HG03097 (cell line): Measurements from ENCODE around the gene SETDB1.
"Not testable (repeated sequence)": the region's sequence is repeated elsewhere in the genome, so short reads cannot be mapped to it uniquely, and the experiment has no call there.

ENCODE experiments used
- ATAC-seq: cut with Tn5 transposase; IDR thresholded peaks from one replicate; pipeline ENCODE4 v1.9.1; 2021; ENCODE audit not compliant: unreplicated experiment, low FRiP score

SETDB1 gene

GRCh38 chr1:150928286-150928685 lies 2.1 kb downstream of the SETDB1 start:
- no peak for ATAC-seq

GRCh38 chr1:150928775-150929174 lies 2.6 kb downstream of the SETDB1 start:
- not testable (repeated sequence) for ATAC-seq

GRCh38 chr1:150931773-150932172 lies 5.6 kb downstream of the SETDB1 start:
- ATAC-seq, result no peak

GRCh38 chr1:150944856-150945255 lies 18.7 kb downstream of the SETDB1 start:
- ATAC-seq, result no peak

GRCh38 chr1:150954708-150955107 lies 28.5 kb downstream of the SETDB1 start:
- no peak for ATAC-seq

- ATAC-seq, result no peak
Measured at GRCh38 chr1:150955280-150955679, 29.1 kb downstream of the SETDB1 start.

- no peak for ATAC-seq
Measured at GRCh38 chr1:150957666-150958065, 31.5 kb downstream of the SETDB1 start.

GRCh38 chr1:150960646-150961045 lies 34.5 kb downstream of the SETDB1 start:
- ATAC-seq, result no peak

- no peak for ATAC-seq
Measured at GRCh38 chr1:150961756-150962155, 35.6 kb downstream of the SETDB1 start.

- no peak for ATAC-seq
Measured at GRCh38 chr1:150963321-150964163, 37.4 kb downstream of the SETDB1 start.

GRCh38 chr1:150964164-150964489 lies 38.0 kb downstream of the SETDB1 start:
- no peak for ATAC-seq

- ATAC-seq, result no peak
Measured at GRCh38 chr1:150965605-150966004, 39.4 kb downstream of the SETDB1 start.

GRCh38 chr1:150966011-150966410 lies 39.8 kb downstream of the SETDB1 start:
- ATAC-seq, result no peak

- no peak for ATAC-seq
Measured at GRCh38 chr1:150967936-150968335, 41.8 kb downstream of the SETDB1 start.

- no peak for ATAC-seq
Measured at GRCh38 chr1:150968491-150968890, 42.3 kb downstream of the SETDB1 start.

- ATAC-seq, result no peak
Measured at GRCh38 chr1:150969626-150970025, 43.5 kb downstream of the SETDB1 start.

- no peak for ATAC-seq
Measured at GRCh38 chr1:150970808-150971582, 44.8 kb downstream of the SETDB1 start.

GRCh38 chr1:150971583-150972416 lies 45.6 kb downstream of the SETDB1 start:
- ATAC-seq, result no peak

GRCh38 chr1:150972417-150972940 lies 46.3 kb downstream of the SETDB1 start:
- ATAC-seq, result no peak

GRCh38 chr1:150973258-150973835 lies 47.2 kb downstream of the SETDB1 start:
- no peak for ATAC-seq
